HCT116 (cell line): ENCODE data around the gene TMEFF2. TPM values are rescaled to one million over a fixed set of nuclear protein-coding genes. Genes with fewer than 3 reads are reported as not detected.

Source experiments
- ATAC-seq: fragments of 200-7000 bp; cut with Tn5 transposase; 2 replicates; pipeline ENCODE4 v1.9.1; 2020; ENCODE audit warnings: mild to moderate bottlenecking, moderate library complexity
- BruUV-seq: library from RNA; stranded (reverse); fragments of 400-500 nt; replicated peaks from 2 replicates; lab custom pipeline; 2021; lab: Mats Ljungman, UMichigan
- CTCF ChIA-PET: fragments of 300-600 bp; sonication (Branson Sonifier 250); formaldehyde crosslinking; loops from one replicate; lab custom pipeline; 2021; ENCODE audit warnings: antibody characterized with exemption; lab: Charles Lee
- POLR2A ChIA-PET: fragments of 300-600, 350-600 bp; sonication (Branson Sonifier 250); formaldehyde crosslinking; loops from one replicate; lab custom pipeline; 2021; ENCODE audit warnings: antibody characterized with exemption; lab: Charles Lee
- RAD21 ChIA-PET, 2 experiments: fragments of 300-600 bp; sonication (Branson Sonifier 250); formaldehyde crosslinking; loops; one replicate each; lab custom pipeline; 2023; ENCODE audit warnings: low total read pairs in 2 of 2; ENCODE audit not compliant: uncharacterized antibody in 2 of 2, unreplicated experiment in 2 of 2, low non-redundant PET in 1 of 2; lab: Charles Lee
- DNase-seq: peaks from one replicate; pipeline ENCODE4 v3.0.0-alpha.2; 2010; ENCODE audit warnings: low read depth, low spot score
- H2AFZ ChIP-seq: fragments of 200-600 bp; shearing (Covaris generic), sonication (generic); 2 replicates; pipeline ENCODE4 v1.6.1; 2017; ENCODE audit warnings: low read depth, mixed run types, mixed read lengths, antibody characterized with exemption, low read length; ENCODE audit not compliant: poor library complexity, severe bottlenecking
- H3K27ac ChIP-seq: 2 replicates; pipeline ENCODE4 v1.5.1; 2012; ENCODE audit warnings: low read depth, low read length
- H3K27me3 ChIP-seq: fragments of 200-600 bp; sonication (generic); 2 replicates; pipeline ENCODE4 v1.6.1; 2016; ENCODE audit warnings: mixed run types, low read length, mixed read lengths; ENCODE audit not compliant: insufficient read depth
- H3K36me3 ChIP-seq, 2 experiments: fragments of 200-500 bp in 1 of 2; fragments of 200-600 bp in 1 of 2; sonication (Bioruptor generic) in 1 of 2; sonication (generic) in 1 of 2; 2 replicates each; pipeline versions ENCODE4 v1.5.1 to v1.6.1; 2014 to 2016; ENCODE audit warnings: low read length in 2 of 2, inconsistent platforms in 1 of 2, mixed read lengths in 1 of 2, mixed run types in 1 of 2; ENCODE audit not compliant: insufficient read depth in 2 of 2, control insufficient read depth in 1 of 2
- H3K4me1 ChIP-seq, 2 experiments: fragments of 200-600 bp in 1 of 2; sonication (generic) in 1 of 2; 2 replicates each; pipeline versions ENCODE4 v1.5.1 to v1.6.1; 2012 to 2017; ENCODE audit warnings: low read length in 2 of 2, inconsistent platforms in 1 of 2, mild to moderate bottlenecking in 1 of 2, mixed read lengths in 1 of 2, mixed run types in 1 of 2, moderate library complexity in 1 of 2; ENCODE audit not compliant: insufficient read depth in 2 of 2, control insufficient read depth in 1 of 2
- H3K4me2 ChIP-seq: fragments of 200-600 bp; sonication (generic); 2 replicates; pipeline ENCODE4 v1.6.1; 2017; ENCODE audit warnings: mixed run types, low read length, mixed read lengths
- H3K4me3 ChIP-seq, 2 experiments: fragments of 200-600 bp in 1 of 2; sonication (generic) in 1 of 2; replicated peaks in 1 of 2; 2 replicates each; pipeline ENCODE4 v1.5.1; 2011 to 2016; ENCODE audit warnings: low read length in 2 of 2, control low read depth in 1 of 2, low read depth in 1 of 2, mild to moderate bottlenecking in 1 of 2, mixed read lengths in 1 of 2, mixed run types in 1 of 2
- H3K79me2 ChIP-seq: fragments of 200-600 bp; sonication (generic); 2 replicates; pipeline ENCODE4 v1.6.1; 2017; ENCODE audit warnings: mild to moderate bottlenecking, mixed run types, low read length, moderate library complexity, mixed read lengths; ENCODE audit not compliant: insufficient read depth
- H3K9ac ChIP-seq: fragments of 200-600 bp; sonication (generic); 2 replicates; pipeline ENCODE4 v1.6.1; 2016; ENCODE audit warnings: low read length, mixed read lengths
- H3K9me2 ChIP-seq: fragments of 200-600 bp; sonication (generic), shearing (Covaris generic); 2 replicates; pipeline ENCODE4 v1.6.1; 2017; ENCODE audit warnings: mixed run types, mild to moderate bottlenecking, moderate library complexity; ENCODE audit not compliant: insufficient read depth
- H3K9me3 ChIP-seq, 2 experiments: fragments of 200-500 bp in 1 of 2; fragments of 200-600 bp in 1 of 2; sonication (Bioruptor generic) in 1 of 2; sonication (generic) in 1 of 2; 2 replicates each; pipeline ENCODE4 v1.6.1; 2014 to 2017; ENCODE audit warnings: low read length in 2 of 2, mixed read lengths in 2 of 2, inconsistent platforms in 1 of 2, low read depth in 1 of 2, mild to moderate bottlenecking in 1 of 2, mixed run types in 1 of 2, moderate library complexity in 1 of 2; ENCODE audit not compliant: control insufficient read depth in 1 of 2, insufficient read depth in 1 of 2
- H4K20me1 ChIP-seq: fragments of 200-600 bp; sonication (generic), shearing (Covaris generic); 2 replicates; pipeline ENCODE4 v1.6.1; 2017; ENCODE audit warnings: mixed run types, mild to moderate bottlenecking, moderate library complexity; ENCODE audit not compliant: insufficient read depth
- CTCF ChIP-seq, 3 experiments: fragments of 200-600 bp in 1 of 3; sonication (generic) in 1 of 3; IDR thresholded peaks in 2 of 3; conservative IDR thresholded peaks in 1 of 3; 2 replicates each; pipeline ENCODE4 v1.5.1; 2012 to 2017; ENCODE audit warnings: low read depth in 2 of 3, low read length in 2 of 3, antibody characterized with exemption in 1 of 3, borderline replicate concordance in 1 of 3, control low read depth in 1 of 3, mild to moderate bottlenecking in 1 of 3, mixed read lengths in 1 of 3, mixed run types in 1 of 3, moderate library complexity in 1 of 3; ENCODE audit not compliant: insufficient read depth in 1 of 3
- EGR1 ChIP-seq: IDR thresholded peaks from 2 replicates; pipeline ENCODE4 v1.6.1; 2012; ENCODE audit warnings: low read depth
- ELF1 ChIP-seq: IDR thresholded peaks from 2 replicates; pipeline ENCODE4 v1.6.1; 2012; ENCODE audit warnings: low read depth, borderline replicate concordance
- EZH2phosphoT487 ChIP-seq: fragments of 200-600 bp; IDR thresholded peaks from 2 replicates; pipeline ENCODE4 v1.6.1; 2018; ENCODE audit warnings: antibody characterized with exemption, borderline replicate concordance
- FOSL1 ChIP-seq: IDR thresholded peaks from 2 replicates; pipeline ENCODE4 v1.6.1; 2012; ENCODE audit warnings: low read depth
- POLR2A ChIP-seq: IDR thresholded peaks from 2 replicates; pipeline ENCODE4 v1.7.0; 2011; ENCODE audit warnings: borderline replicate concordance; ENCODE audit not compliant: insufficient read depth, insufficient read length; ENCODE audit errors: extremely low read depth
- POLR2AphosphoS5 ChIP-seq: IDR thresholded peaks from 2 replicates; pipeline ENCODE4 v1.6.1; 2011; ENCODE audit warnings: mild to moderate bottlenecking, low read depth, low read length, moderate library complexity
- SIN3A ChIP-seq: IDR thresholded peaks from 2 replicates; pipeline ENCODE4 v1.6.1; 2012; ENCODE audit warnings: low read depth
- SP1 ChIP-seq: IDR thresholded peaks from 2 replicates; pipeline ENCODE4 v1.6.1; 2012; ENCODE audit warnings: low read depth
- ZBTB33 ChIP-seq: IDR thresholded peaks from 2 replicates; pipeline ENCODE4 v1.6.1; 2011; ENCODE audit warnings: mild to moderate bottlenecking, low read length, moderate library complexity; ENCODE audit not compliant: insufficient replicate concordance; ENCODE audit errors: extremely low read depth
- ZFX ChIP-seq: fragments of 450-650 bp; IDR thresholded peaks from 2 replicates; pipeline ENCODE4 v1.6.1; 2017
- ZNF274 ChIP-seq: fragments of 200-500 bp; sonication (Bioruptor generic); IDR thresholded peaks from 2 replicates; pipeline ENCODE4 v1.6.1; 2014; ENCODE audit warnings: mild to moderate bottlenecking, low read depth, low read length, inconsistent platforms
- intact Hi-C: fragments of 100-400 bp; cut with micrococcal nuclease; formaldehyde crosslinking; loops from 2 replicates; pipeline ENCODE4 v1.10.0; 2022
- total RNA-seq: library from RNA; stranded (reverse); gene quantifications from one replicate; pipeline ENCODE4 v1.2.1, GENCODE V29; 2021; ENCODE audit not compliant: unreplicated experiment

Gene TMEFF2
- total RNA-seq, 1 experiment from 2014 or later: not detected

- no peaks in the 10 kb centered on the region for H4K20me1 ChIP-seq
- intact Hi-C loops: no loop called here
- DNase-seq (no peak), ATAC-seq (no peak)
- no peaks in the 10 kb centered on the region for H3K27me3 ChIP-seq
- H3K9me3 ChIP-seq: no peaks in the 10 kb centered on the region
- H3K9me2 ChIP-seq: no peaks in the 10 kb centered on the region
- H2AFZ ChIP-seq: no peak overlapping the region
- no TSS peak for BruUV-seq
- CTCF ChIA-PET: no interaction called here
- no peak overlapping the region for H3K4me2 ChIP-seq
- TF ChIP-seq SP1 (no peak), POLR2AphosphoS5 (no peak), ZFX (no peak), ZBTB33 (no peak), ELF1 (no peak), EGR1 (no peak), CTCF (IDR thresholded peaks at IDR 0.05 in 2 of 3, conservative IDR thresholded peaks at IDR 0.05 in 1 of 3; ENCODE audit: borderline replicate concordance in 1 of 3, insufficient read depth in 1 of 3, low read depth in 2 of 3, low read length in 2 of 3) (no peak), EZH2phosphoT487 (no peak), POLR2A (no peak), ZNF274 (no peak), SIN3A (no peak), FOSL1 (no peak)
- H3K4me1 ChIP-seq: no peaks in the 10 kb centered on the region
- no peaks in the 10 kb centered on the region for H3K79me2 ChIP-seq
- H3K36me3 ChIP-seq: no peaks in the 10 kb centered on the region
- H3K4me3 ChIP-seq: no peak overlapping the region
- POLR2A ChIA-PET: no interaction called here
- RAD21 ChIA-PET: no interaction called here
- no peak overlapping the region for H3K9ac ChIP-seq
- H3K27ac ChIP-seq: no peak overlapping the region
Measured at GRCh38 chr2:191983591-191983990, 211.1 kb downstream of the TMEFF2 start.
